SK-N-SH (cell line): Measurements from ENCODE around the gene SOD3. TPM values are rescaled to one million over a fixed set of nuclear protein-coding genes. Genes with fewer than 3 reads are reported as not detected.
A peak's percentile ranks its signal among the peaks of the same experiment; 100 is the strongest.

Experiments used
- CTCF ChIA-PET: fragments of 300-600, 350-600 bp; formaldehyde crosslinking; extraction: SDS; loops from one replicate; lab custom pipeline; 2021; lab: Yijun Ruan, JAX
- POLR2A ChIA-PET: fragments of 350-600 bp; sonication (Branson Sonifier 250); formaldehyde crosslinking; extraction: SDS; loops from one replicate; lab custom pipeline; 2020; ENCODE audit warnings: antibody characterized with exemption, inconsistent platforms; lab: Yijun Ruan, JAX
- DNase-seq: peaks from one replicate; pipeline ENCODE4 v3.0.0; 2012
- H2AFZ ChIP-seq: fragments of 200-600 bp; sonication (generic); 2 replicates; pipeline ENCODE4 v1.8.1; 2016; ENCODE audit warnings: antibody characterized with exemption, mild to moderate bottlenecking, low read depth
- H3F3A ChIP-seq: fragments of 200-600 bp; sonication (generic); replicated peaks from 2 replicates; pipeline ENCODE3; 2016; ENCODE audit warnings: antibody characterized with exemption, mild to moderate bottlenecking; ENCODE audit not compliant: insufficient read depth
- H3K27ac ChIP-seq, 2 experiments: fragments of 200-500 bp in 1 of 2; fragments of 200-600 bp in 1 of 2; sonication (Bioruptor generic) in 1 of 2; sonication (generic), shearing (Covaris generic) in 1 of 2; 2 replicates each; pipeline versions ENCODE4 v1.5.1 to v1.6.1; 2014 to 2016; ENCODE audit warnings: low read depth in 2 of 2, inconsistent platforms in 1 of 2, low read length in 1 of 2, mild to moderate bottlenecking in 1 of 2, mixed read lengths in 1 of 2
- H3K27me3 ChIP-seq: fragments of 200-600 bp; sonication (generic), shearing (Covaris generic); 2 replicates; pipeline ENCODE4 v1.6.1; 2016; ENCODE audit warnings: mixed run types; ENCODE audit not compliant: insufficient read depth
- H3K36me3 ChIP-seq, 2 experiments: fragments of 200-500 bp in 1 of 2; fragments of 200-600 bp in 1 of 2; sonication (Bioruptor generic) in 1 of 2; sonication (generic) in 1 of 2; replicated peaks in 1 of 2; 2 replicates each; pipeline versions ENCODE3 to v1.5.1; 2014 to 2016; ENCODE audit warnings: low read length in 1 of 2, mild to moderate bottlenecking in 1 of 2; ENCODE audit not compliant: insufficient read depth in 2 of 2, control insufficient read depth in 1 of 2
- H3K4me1 ChIP-seq, 2 experiments: fragments of 200-500 bp in 1 of 2; fragments of 200-600 bp in 1 of 2; sonication (Bioruptor generic) in 1 of 2; sonication (generic), shearing (Covaris generic) in 1 of 2; 2 replicates each; pipeline versions ENCODE4 v1.5.1 to v1.6.1; 2014 to 2016; ENCODE audit warnings: low read depth in 1 of 2, low read length in 1 of 2, mixed run types in 1 of 2; ENCODE audit not compliant: insufficient read depth in 2 of 2, control insufficient read depth in 1 of 2
- H3K4me2 ChIP-seq: fragments of 200-600 bp; sonication (generic), shearing (Covaris generic); 2 replicates; pipeline ENCODE4 v1.6.1; 2017; ENCODE audit warnings: mixed run types
- H3K4me3 ChIP-seq, 2 experiments: fragments of 200-500 bp in 1 of 2; fragments of 200-600 bp in 1 of 2; sonication (Bioruptor generic) in 1 of 2; sonication (generic), shearing (Covaris generic) in 1 of 2; 2 replicates each; pipeline versions ENCODE4 v1.5.1 to v1.8.1; 2014 to 2016; ENCODE audit warnings: low read depth in 2 of 2, inconsistent platforms in 1 of 2, low read length in 1 of 2, mild to moderate bottlenecking in 1 of 2, mixed read lengths in 1 of 2, moderate library complexity in 1 of 2
- H3K79me2 ChIP-seq: fragments of 200-600 bp; sonication (generic); 2 replicates; pipeline ENCODE4 v1.8.1; 2017; ENCODE audit warnings: mild to moderate bottlenecking; ENCODE audit not compliant: insufficient read depth
- H3K9ac ChIP-seq: fragments of 200-600 bp; sonication (generic); 2 replicates; pipeline ENCODE4 v1.6.1; 2017; ENCODE audit warnings: mixed run types
- H3K9me2 ChIP-seq: fragments of 200-600 bp; sonication (generic); 2 replicates; pipeline ENCODE4 v1.6.1; 2017; ENCODE audit warnings: mixed run types
- H3K9me3 ChIP-seq: fragments of 200-600 bp; sonication (generic); 2 replicates; pipeline ENCODE4 v1.6.1; 2017; ENCODE audit warnings: mixed run types, mild to moderate bottlenecking, moderate library complexity
- H4K20me1 ChIP-seq: fragments of 200-600 bp; sonication (generic); 2 replicates; pipeline ENCODE4 v1.6.1; 2017; ENCODE audit warnings: mild to moderate bottlenecking, mixed run types; ENCODE audit not compliant: insufficient read depth
- FOSL2 ChIP-seq: IDR thresholded peaks from 2 replicates; pipeline ENCODE4 v1.4.0; 2012; ENCODE audit warnings: low read depth, mild to moderate bottlenecking, moderate library complexity, borderline replicate concordance
- FOXJ3 ChIP-seq: sonication (generic); formaldehyde crosslinking; IDR thresholded peaks from 2 replicates; pipeline ENCODE4 v1.5.1; 2020; ENCODE audit warnings: mild to moderate bottlenecking, missing genetic modification reagents
- MEF2A ChIP-seq: IDR thresholded peaks from 2 replicates; pipeline ENCODE4 v1.4.0; 2012; ENCODE audit warnings: low read depth, borderline replicate concordance
- MXI1 ChIP-seq: IDR thresholded peaks from 2 replicates; pipeline ENCODE4 v1.6.1; 2012; ENCODE audit warnings: mild to moderate bottlenecking, low read depth, low read length, improper control_type of control experiment
- RAD21 ChIP-seq: IDR thresholded peaks from 2 replicates; pipeline ENCODE4 v1.6.1; 2012; ENCODE audit warnings: mild to moderate bottlenecking, low read length
- WGBS: methylation state at CpG from one replicate; pipeline ENCODE4 v1.1.6; 2017; ENCODE audit warnings: low lambda C conversion rate; 5-methylcytosine and 5-hydroxymethylcytosine counted together
- polyA plus RNA-seq, 3 experiments: library from polyadenylated mRNA; depleted of rRNA; stranded (reverse); fragments of >200 nt; gene quantifications; 2 replicates each; pipeline ENCODE4 v1.2.3, GENCODE V29; 2012
- TF ChIP-seq, protein P1 (sequence below): IDR thresholded peaks from 2 replicates; pipeline ENCODE4 v1.4.0; 2012; ENCODE audit warnings: low read depth, borderline replicate concordance
- TF ChIP-seq, protein P2 (sequence below): IDR thresholded peaks from 2 replicates; pipeline ENCODE4 v1.4.0; 2012; ENCODE audit warnings: low read depth
- TF ChIP-seq, protein P3 (sequence below): fragments of 150-350 bp; IDR thresholded peaks from 2 replicates; pipeline ENCODE4 v1.6.1; 2017; ENCODE audit warnings: antibody characterized with exemption, low read length, low read depth, borderline replicate concordance
- TF ChIP-seq, protein P4 (sequence below): fragments of 200-600 bp; sonication (generic); IDR thresholded peaks from 2 replicates; pipeline ENCODE4 v1.6.1; 2017; ENCODE audit warnings: antibody characterized with exemption, mild to moderate bottlenecking, moderate library complexity

Gene SOD3
- polyA plus RNA-seq, 1 of the 3 experiments (the other 2 are of a cell fraction), result 21.6 TPM

DNA sequence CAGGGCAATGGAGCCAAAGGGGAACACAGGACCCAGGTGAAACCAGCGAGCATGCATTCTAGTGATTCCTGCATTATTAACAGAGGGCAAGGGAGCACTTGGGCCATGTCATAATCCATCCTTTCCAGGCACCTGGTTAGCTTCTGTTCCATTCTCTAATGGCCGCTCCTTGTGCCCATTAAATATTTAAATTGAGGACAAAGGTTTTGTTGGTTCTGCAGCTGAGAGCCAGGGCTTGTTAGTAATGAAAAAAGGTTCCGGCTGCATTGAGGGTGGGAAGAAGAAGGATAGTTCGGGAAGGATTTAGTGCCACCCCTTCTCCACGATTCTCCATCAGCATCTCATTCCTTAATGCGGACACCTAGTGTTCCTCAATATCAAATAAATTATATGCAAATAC lies 13.6 kb downstream of the SOD3 start:
- Histone ChIP-seq H3K36me3 (peaks cover 0 to 10% of the 10 kb centered on the region in 2 experiments), H3K4me1 (no peaks in the 10 kb centered on the region), H2AFZ (no peak overlapping the region), H3K9ac (no peak overlapping the region), H3K79me2 (no peaks in the 10 kb centered on the region), H3K4me3 (no peak overlapping the region), H4K20me1 (no peaks in the 10 kb centered on the region), H3K9me2 (no peaks in the 10 kb centered on the region), H3K4me2 (no peak overlapping the region), H3K9me3 (no peaks in the 10 kb centered on the region), H3K27me3 (no peaks in the 10 kb centered on the region), H3F3A (no peaks in the 10 kb centered on the region), H3K27ac (no peak overlapping the region)
- ChIA-PET POLR2A (no interaction called here), CTCF (interaction anchor here (1.1 kb wide), 1 partner anchor 26 kb away, joined by 3 read pairs; no protein-coding TSS in a partner anchor)
- 97% methylated on average over 6 of the region's 6 CpGs for WGBS
- TF ChIP-seq RAD21 (no peak), MEF2A (no peak), FOXJ3 (CRISPR knock-in tag) (no peak), FOSL2 (no peak)
- TF ChIP-seq, protein P1, sequence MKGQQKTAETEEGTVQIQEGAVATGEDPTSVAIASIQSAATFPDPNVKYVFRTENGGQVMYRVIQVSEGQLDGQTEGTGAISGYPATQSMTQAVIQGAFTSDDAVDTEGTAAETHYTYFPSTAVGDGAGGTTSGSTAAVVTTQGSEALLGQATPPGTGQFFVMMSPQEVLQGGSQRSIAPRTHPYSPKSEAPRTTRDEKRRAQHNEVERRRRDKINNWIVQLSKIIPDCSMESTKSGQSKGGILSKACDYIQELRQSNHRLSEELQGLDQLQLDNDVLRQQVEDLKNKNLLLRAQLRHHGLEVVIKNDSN, result no peak
- TF ChIP-seq, protein P2, sequence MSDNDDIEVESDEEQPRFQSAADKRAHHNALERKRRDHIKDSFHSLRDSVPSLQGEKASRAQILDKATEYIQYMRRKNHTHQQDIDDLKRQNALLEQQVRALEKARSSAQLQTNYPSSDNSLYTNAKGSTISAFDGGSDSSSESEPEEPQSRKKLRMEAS, result no peak
- TF ChIP-seq, protein P3, sequence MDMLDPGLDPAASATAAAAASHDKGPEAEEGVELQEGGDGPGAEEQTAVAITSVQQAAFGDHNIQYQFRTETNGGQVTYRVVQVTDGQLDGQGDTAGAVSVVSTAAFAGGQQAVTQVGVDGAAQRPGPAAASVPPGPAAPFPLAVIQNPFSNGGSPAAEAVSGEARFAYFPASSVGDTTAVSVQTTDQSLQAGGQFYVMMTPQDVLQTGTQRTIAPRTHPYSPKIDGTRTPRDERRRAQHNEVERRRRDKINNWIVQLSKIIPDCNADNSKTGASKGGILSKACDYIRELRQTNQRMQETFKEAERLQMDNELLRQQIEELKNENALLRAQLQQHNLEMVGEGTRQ, result no peak
- DNase-seq, result no peak

DNA sequence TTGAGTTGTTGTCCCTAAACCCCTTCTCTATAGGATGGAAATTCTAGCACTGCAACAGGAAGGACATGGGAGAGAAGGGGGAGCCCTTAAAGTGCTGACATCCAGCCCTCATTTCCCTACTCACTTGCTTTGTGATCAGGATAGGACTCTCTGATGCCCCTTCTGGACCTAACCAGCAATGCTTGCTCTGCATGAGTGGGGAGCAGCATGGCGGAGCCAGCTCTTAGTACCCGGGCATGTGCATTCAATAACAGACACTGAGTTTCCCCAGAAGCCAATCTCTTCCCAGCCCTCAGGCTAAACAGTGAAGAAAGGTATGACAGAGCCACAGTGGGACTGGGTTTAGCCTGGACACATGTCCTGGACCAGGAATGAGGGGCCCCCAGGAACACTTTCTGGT lies 14.0 kb downstream of the SOD3 start:
- Histone ChIP-seq H3K4me3 (no peak overlapping the region), H3K9me3 (no peaks in the 10 kb centered on the region), H3F3A (no peaks in the 10 kb centered on the region), H3K27me3 (no peaks in the 10 kb centered on the region), H2AFZ (no peak overlapping the region), H3K4me2 (no peak overlapping the region), H3K36me3 (peaks cover 0 to 10% of the 10 kb centered on the region in 2 experiments), H3K27ac (peak overlapping the region in 1 of 2 experiments; percentile 39; a peak in 1 of 4 replicates), H3K9ac (no peak overlapping the region), H3K79me2 (no peaks in the 10 kb centered on the region), H3K9me2 (no peaks in the 10 kb centered on the region), H3K4me1 (no peaks in the 10 kb centered on the region), H4K20me1 (no peaks in the 10 kb centered on the region)
- DNase-seq, result no peak
- ChIA-PET CTCF (interaction anchor here (1.1 kb wide), 1 partner anchor 27 kb away, joined by 3 read pairs; no protein-coding TSS in a partner anchor), POLR2A (no interaction called here)
- 79% methylated on average over 2 of the region's 2 CpGs for WGBS
- TF ChIP-seq, protein P4, sequence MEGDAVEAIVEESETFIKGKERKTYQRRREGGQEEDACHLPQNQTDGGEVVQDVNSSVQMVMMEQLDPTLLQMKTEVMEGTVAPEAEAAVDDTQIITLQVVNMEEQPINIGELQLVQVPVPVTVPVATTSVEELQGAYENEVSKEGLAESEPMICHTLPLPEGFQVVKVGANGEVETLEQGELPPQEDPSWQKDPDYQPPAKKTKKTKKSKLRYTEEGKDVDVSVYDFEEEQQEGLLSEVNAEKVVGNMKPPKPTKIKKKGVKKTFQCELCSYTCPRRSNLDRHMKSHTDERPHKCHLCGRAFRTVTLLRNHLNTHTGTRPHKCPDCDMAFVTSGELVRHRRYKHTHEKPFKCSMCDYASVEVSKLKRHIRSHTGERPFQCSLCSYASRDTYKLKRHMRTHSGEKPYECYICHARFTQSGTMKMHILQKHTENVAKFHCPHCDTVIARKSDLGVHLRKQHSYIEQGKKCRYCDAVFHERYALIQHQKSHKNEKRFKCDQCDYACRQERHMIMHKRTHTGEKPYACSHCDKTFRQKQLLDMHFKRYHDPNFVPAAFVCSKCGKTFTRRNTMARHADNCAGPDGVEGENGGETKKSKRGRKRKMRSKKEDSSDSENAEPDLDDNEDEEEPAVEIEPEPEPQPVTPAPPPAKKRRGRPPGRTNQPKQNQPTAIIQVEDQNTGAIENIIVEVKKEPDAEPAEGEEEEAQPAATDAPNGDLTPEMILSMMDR, result peak; percentile 22
- no peak for TF ChIP-seq MXI1
